ENCODE measurements around the gene MKNK2. TPM values are rescaled to one million over a fixed set of nuclear protein-coding genes. Genes with fewer than 3 reads are reported as not detected.
A peak's percentile ranks its signal among the peaks of the same experiment; 100 is the strongest.

The MKNK2 gene
- total and polyA plus RNA-seq, 2 of the 13 experiments (the other 11 are each of a cell fraction or from before 2014, with no cell fraction given): 44.9 to 112 TPM

DNA sequence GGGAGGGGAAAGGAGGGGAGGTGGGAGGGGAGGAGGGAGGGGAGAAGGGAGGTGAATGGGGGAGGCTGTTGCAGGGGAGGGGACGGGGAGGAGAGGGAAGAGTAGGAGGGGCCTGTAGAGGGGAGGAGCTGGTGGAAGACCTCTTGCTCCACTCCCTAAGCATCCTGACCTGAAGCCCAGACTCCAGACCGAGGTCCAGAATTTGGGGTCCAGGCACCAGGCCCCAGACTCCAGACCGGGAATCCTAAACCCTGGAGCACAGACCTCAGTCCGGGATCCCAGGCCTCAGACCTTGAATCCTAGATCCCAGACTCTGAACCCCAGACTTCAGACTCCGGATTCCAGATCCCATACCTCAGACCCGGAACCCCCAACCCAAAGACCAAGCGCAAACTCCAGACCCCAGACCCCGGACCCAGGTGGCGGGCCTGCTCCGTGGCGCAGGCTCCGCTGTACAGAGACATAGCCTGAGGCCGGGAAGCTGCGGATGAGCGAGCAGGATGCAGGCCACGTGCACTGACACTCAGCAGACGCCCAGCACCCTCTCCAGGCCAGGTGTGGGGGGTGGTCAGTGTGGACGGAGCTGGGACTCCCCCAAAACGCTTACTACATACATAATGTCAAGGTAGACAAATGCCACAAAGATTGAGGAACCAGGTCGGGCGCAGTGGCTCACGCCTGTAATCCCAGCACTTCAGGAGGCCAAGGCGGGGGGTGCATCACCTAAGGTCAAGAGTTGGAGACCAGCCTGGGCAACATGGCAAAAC, 34.8 kb downstream of the MKNK2 start (continued):
- TF ChIP-seq, protein P1, sequence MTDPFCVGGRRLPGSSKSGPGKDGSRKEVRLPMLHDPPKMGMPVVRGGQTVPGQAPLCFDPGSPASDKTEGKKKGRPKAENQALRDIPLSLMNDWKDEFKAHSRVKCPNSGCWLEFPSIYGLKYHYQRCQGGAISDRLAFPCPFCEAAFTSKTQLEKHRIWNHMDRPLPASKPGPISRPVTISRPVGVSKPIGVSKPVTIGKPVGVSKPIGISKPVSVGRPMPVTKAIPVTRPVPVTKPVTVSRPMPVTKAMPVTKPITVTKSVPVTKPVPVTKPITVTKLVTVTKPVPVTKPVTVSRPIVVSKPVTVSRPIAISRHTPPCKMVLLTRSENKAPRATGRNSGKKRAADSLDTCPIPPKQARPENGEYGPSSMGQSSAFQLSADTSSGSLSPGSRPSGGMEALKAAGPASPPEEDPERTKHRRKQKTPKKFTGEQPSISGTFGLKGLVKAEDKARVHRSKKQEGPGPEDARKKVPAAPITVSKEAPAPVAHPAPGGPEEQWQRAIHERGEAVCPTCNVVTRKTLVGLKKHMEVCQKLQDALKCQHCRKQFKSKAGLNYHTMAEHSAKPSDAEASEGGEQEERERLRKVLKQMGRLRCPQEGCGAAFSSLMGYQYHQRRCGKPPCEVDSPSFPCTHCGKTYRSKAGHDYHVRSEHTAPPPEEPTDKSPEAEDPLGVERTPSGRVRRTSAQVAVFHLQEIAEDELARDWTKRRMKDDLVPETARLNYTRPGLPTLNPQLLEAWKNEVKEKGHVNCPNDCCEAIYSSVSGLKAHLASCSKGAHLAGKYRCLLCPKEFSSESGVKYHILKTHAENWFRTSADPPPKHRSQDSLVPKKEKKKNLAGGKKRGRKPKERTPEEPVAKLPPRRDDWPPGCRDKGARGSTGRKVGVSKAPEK (CRISPR knock-in tag; IDR thresholded peaks at IDR 0.05; ENCODE audit: borderline replicate concordance): no peak
- TF ChIP-seq ARID2 (CRISPR knock-in tag; IDR thresholded peaks at IDR 0.05; ENCODE audit: borderline replicate concordance) (no peak), CEBPG (CRISPR knock-in tag; IDR thresholded peaks at IDR 0.05) (no peak), SRY (CRISPR knock-in tag; IDR thresholded peaks at IDR 0.05) (no peak), ZNF562 (CRISPR knock-in tag; IDR thresholded peaks at IDR 0.05; ENCODE audit: borderline replicate concordance) (no peak), ZNF577 (CRISPR knock-in tag; IDR thresholded peaks at IDR 0.05; ENCODE audit: borderline replicate concordance, low read depth) (no peak), ZNF501 (CRISPR knock-in tag; IDR thresholded peaks at IDR 0.05) (0 out of 2 replicates have a peak, but pooled peaks have one; percentile 22), POLR2G (IDR thresholded peaks at IDR 0.05; ENCODE audit: low read depth, low read length) (no peak), ZNF768 (CRISPR knock-in tag; IDR thresholded peaks at IDR 0.05) (peak; percentile 41; the same call in 1 of the 2 replicates), NCOR1 (IDR thresholded peaks at IDR 0.05; ENCODE audit: borderline replicate concordance, low read length) (no peak), ZMAT3 (CRISPR knock-in tag; conservative IDR thresholded peaks at IDR 0.05) (no peak), HOXA7 (CRISPR knock-in tag; IDR thresholded peaks at IDR 0.05) (no peak), ZSCAN9 (CRISPR knock-in tag; IDR thresholded peaks at IDR 0.05; ENCODE audit: borderline replicate concordance) (no peak), KDM2A (CRISPR knock-in tag; IDR thresholded peaks at IDR 0.05; ENCODE audit: borderline replicate concordance, low read depth) (0 out of 2 replicates have a peak, but pooled peaks have one; percentile 3), HDAC6 (IDR thresholded peaks at IDR 0.05; ENCODE audit: low read depth, low read length) (no peak)
- TF ChIP-seq, protein P2, sequence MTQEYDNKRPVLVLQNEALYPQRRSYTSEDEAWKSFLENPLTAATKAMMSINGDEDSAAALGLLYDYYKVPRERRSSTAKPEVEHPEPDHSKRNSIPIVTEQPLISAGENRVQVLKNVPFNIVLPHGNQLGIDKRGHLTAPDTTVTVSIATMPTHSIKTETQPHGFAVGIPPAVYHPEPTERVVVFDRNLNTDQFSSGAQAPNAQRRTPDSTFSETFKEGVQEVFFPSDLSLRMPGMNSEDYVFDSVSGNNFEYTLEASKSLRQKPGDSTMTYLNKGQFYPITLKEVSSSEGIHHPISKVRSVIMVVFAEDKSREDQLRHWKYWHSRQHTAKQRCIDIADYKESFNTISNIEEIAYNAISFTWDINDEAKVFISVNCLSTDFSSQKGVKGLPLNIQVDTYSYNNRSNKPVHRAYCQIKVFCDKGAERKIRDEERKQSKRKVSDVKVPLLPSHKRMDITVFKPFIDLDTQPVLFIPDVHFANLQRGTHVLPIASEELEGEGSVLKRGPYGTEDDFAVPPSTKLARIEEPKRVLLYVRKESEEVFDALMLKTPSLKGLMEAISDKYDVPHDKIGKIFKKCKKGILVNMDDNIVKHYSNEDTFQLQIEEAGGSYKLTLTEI (CRISPR knock-in tag; conservative IDR thresholded peaks at IDR 0.05): no peak
- TF ChIP-seq, protein P3, sequence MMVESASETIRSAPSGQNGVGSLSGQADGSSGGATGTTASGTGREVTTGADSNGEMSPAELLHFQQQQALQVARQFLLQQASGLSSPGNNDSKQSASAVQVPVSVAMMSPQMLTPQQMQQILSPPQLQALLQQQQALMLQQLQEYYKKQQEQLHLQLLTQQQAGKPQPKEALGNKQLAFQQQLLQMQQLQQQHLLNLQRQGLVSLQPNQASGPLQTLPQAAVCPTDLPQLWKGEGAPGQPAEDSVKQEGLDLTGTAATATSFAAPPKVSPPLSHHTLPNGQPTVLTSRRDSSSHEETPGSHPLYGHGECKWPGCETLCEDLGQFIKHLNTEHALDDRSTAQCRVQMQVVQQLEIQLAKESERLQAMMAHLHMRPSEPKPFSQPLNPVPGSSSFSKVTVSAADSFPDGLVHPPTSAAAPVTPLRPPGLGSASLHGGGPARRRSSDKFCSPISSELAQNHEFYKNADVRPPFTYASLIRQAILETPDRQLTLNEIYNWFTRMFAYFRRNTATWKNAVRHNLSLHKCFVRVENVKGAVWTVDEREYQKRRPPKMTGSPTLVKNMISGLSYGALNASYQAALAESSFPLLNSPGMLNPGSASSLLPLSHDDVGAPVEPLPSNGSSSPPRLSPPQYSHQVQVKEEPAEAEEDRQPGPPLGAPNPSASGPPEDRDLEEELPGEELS (CRISPR knock-in tag; IDR thresholded peaks at IDR 0.05): no peak
- TF ChIP-seq, protein P4, sequence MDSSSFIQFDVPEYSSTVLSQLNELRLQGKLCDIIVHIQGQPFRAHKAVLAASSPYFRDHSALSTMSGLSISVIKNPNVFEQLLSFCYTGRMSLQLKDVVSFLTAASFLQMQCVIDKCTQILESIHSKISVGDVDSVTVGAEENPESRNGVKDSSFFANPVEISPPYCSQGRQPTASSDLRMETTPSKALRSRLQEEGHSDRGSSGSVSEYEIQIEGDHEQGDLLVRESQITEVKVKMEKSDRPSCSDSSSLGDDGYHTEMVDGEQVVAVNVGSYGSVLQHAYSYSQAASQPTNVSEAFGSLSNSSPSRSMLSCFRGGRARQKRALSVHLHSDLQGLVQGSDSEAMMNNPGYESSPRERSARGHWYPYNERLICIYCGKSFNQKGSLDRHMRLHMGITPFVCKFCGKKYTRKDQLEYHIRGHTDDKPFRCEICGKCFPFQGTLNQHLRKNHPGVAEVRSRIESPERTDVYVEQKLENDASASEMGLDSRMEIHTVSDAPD (CRISPR knock-in tag; IDR thresholded peaks at IDR 0.05): no peak
- TF ChIP-seq, protein P5, sequence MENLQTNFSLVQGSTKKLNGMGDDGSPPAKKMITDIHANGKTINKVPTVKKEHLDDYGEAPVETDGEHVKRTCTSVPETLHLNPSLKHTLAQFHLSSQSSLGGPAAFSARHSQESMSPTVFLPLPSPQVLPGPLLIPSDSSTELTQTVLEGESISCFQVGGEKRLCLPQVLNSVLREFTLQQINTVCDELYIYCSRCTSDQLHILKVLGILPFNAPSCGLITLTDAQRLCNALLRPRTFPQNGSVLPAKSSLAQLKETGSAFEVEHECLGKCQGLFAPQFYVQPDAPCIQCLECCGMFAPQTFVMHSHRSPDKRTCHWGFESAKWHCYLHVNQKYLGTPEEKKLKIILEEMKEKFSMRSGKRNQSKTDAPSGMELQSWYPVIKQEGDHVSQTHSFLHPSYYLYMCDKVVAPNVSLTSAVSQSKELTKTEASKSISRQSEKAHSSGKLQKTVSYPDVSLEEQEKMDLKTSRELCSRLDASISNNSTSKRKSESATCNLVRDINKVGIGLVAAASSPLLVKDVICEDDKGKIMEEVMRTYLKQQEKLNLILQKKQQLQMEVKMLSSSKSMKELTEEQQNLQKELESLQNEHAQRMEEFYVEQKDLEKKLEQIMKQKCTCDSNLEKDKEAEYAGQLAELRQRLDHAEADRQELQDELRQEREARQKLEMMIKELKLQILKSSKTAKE (CRISPR knock-in tag; IDR thresholded peaks at IDR 0.05; ENCODE audit: borderline replicate concordance): no peak

Measured in HepG2 (cell line).